PC-9 (cell line): ENCODE results near the gene YES1. TPM values are rescaled to one million over a fixed set of nuclear protein-coding genes. Genes with fewer than 3 reads are reported as not detected.

ENCODE experiments used
- BruUV-seq: library from RNA; stranded (reverse); fragments of 400-500 nt; replicated peaks from 2 replicates; lab custom pipeline; 2021; lab: Mats Ljungman, UMichigan
- CTCF ChIA-PET: fragments of 300-600 bp; sonication (Branson Sonifier 250); formaldehyde crosslinking; loops from one replicate; lab custom pipeline; 2022; ENCODE audit warnings: antibody characterized with exemption; lab: Charles Lee
- POLR2A ChIA-PET: fragments of 300-600 bp; sonication (Branson Sonifier 250); formaldehyde crosslinking; loops from one replicate; lab custom pipeline; 2022; ENCODE audit warnings: antibody characterized with exemption; ENCODE audit not compliant: unreplicated experiment; lab: Charles Lee
- DNase-seq, 2 experiments: peaks; one replicate each; pipeline versions ENCODE4 v3.0.0 to v3.0.0-alpha.2; 2015 to 2022; ENCODE audit warnings: mixed read lengths in 1 of 2
- H2AFZ ChIP-seq: fragments of 200-600 bp; sonication (generic); 2 replicates; pipeline ENCODE4 v1.8.1; 2017; ENCODE audit warnings: antibody characterized with exemption
- H3F3A ChIP-seq: fragments of 200-600 bp; sonication (generic); 2 replicates; pipeline ENCODE4 v1.8.1; 2017; ENCODE audit warnings: antibody characterized with exemption, mild to moderate bottlenecking, low read depth; ENCODE audit not compliant: insufficient read depth
- H3K27ac ChIP-seq: fragments of 200-600 bp; sonication (generic); 2 replicates; pipeline ENCODE4 v1.6.1; 2016; ENCODE audit warnings: mixed run types
- H3K27me3 ChIP-seq: fragments of 200-600 bp; sonication (generic); 2 replicates; pipeline ENCODE4 v1.6.1; 2016; ENCODE audit warnings: low read depth, mixed run types; ENCODE audit not compliant: insufficient read depth
- H3K36me3 ChIP-seq: fragments of 200-600 bp; sonication (generic); 2 replicates; pipeline ENCODE4 v1.6.1; 2016; ENCODE audit warnings: low read depth, mixed run types
- H3K4me1 ChIP-seq: fragments of 200-600 bp; sonication (generic); replicated peaks from 2 replicates; pipeline ENCODE4 v1.6.1; 2016; ENCODE audit warnings: mixed run types; ENCODE audit not compliant: insufficient read depth
- H3K4me2 ChIP-seq: fragments of 200-600 bp; sonication (generic); 2 replicates; pipeline ENCODE4 v1.6.1; 2017; ENCODE audit warnings: mixed run types
- H3K4me3 ChIP-seq: fragments of 200-600 bp; sonication (generic); 2 replicates; pipeline ENCODE4 v1.6.1; 2016; ENCODE audit warnings: mixed run types
- H3K79me2 ChIP-seq: fragments of 200-600 bp; sonication (generic); 2 replicates; pipeline ENCODE4 v1.6.1; 2017; ENCODE audit warnings: low read depth, mixed run types
- H3K9me2 ChIP-seq: fragments of 200-600 bp; sonication (generic); 2 replicates; pipeline ENCODE4 v1.8.1; 2017; ENCODE audit warnings: mild to moderate bottlenecking; ENCODE audit not compliant: insufficient read depth
- H3K9me3 ChIP-seq: fragments of 200-600 bp; sonication (generic); 2 replicates; pipeline ENCODE4 v1.8.1; 2016; ENCODE audit warnings: low read depth; ENCODE audit not compliant: insufficient read depth
- H4K20me1 ChIP-seq: fragments of 200-600 bp; sonication (generic); 2 replicates; pipeline ENCODE4 v1.8.1; 2017; ENCODE audit not compliant: insufficient read depth
- EZH2 ChIP-seq: fragments of 200-600 bp; sonication (generic); IDR thresholded peaks from 2 replicates; pipeline ENCODE4 v1.8.0; 2017; ENCODE audit warnings: antibody characterized with exemption, low read depth
- intact Hi-C: fragments of 100-400 bp; cut with micrococcal nuclease; formaldehyde crosslinking; loops from one replicate; pipeline ENCODE4 v1.10.0; 2022; ENCODE audit not compliant: unreplicated experiment
- total RNA-seq: library from RNA; stranded (reverse); gene quantifications from 2 replicates; pipeline ENCODE4 v1.2.3, GENCODE V29; 2021
- TF ChIP-seq, protein P1 (sequence below): fragments of 200-600 bp; sonication (generic); conservative IDR thresholded peaks from 2 replicates; pipeline ENCODE4 v1.6.1; 2017; ENCODE audit warnings: mixed run types, antibody characterized with exemption, mild to moderate bottlenecking, moderate library complexity

The YES1 gene
- total RNA-seq, 1 experiment from 2014 or later = 111 TPM

GRCh38 chr18:754656-755055 is 57.4 kb downstream of the YES1 start:
- ChIA-PET POLR2A (no interaction called here), CTCF (interaction anchor here (0.7 kb wide), 1 partner anchor 1783 kb away, joined by 4 read pairs; no protein-coding TSS in a partner anchor)
- Histone ChIP-seq H3K4me3 (no peak overlapping the region), H3K4me1 (no peaks in the 10 kb centered on the region), H3K27me3 (no peaks in the 10 kb centered on the region), H3K79me2 (peaks cover 10% of the 10 kb centered on the region; the same call in 1 of the 2 replicates), H3K9me2 (no peaks in the 10 kb centered on the region), H3K4me2 (no peak overlapping the region), H3K27ac (no peak overlapping the region), H2AFZ (no peak overlapping the region), H3K9me3 (no peaks in the 10 kb centered on the region), H4K20me1 (peaks cover 3% of the 10 kb centered on the region), H3F3A (no peaks in the 10 kb centered on the region), H3K36me3 (0 out of 2 replicates have a peak, but pooled peaks cover 8% of the 10 kb centered on the region)
- no TSS peak for BruUV-seq
- intact Hi-C loops = no loop called here
- DNase-seq = no peak
- TF ChIP-seq, protein P1, sequence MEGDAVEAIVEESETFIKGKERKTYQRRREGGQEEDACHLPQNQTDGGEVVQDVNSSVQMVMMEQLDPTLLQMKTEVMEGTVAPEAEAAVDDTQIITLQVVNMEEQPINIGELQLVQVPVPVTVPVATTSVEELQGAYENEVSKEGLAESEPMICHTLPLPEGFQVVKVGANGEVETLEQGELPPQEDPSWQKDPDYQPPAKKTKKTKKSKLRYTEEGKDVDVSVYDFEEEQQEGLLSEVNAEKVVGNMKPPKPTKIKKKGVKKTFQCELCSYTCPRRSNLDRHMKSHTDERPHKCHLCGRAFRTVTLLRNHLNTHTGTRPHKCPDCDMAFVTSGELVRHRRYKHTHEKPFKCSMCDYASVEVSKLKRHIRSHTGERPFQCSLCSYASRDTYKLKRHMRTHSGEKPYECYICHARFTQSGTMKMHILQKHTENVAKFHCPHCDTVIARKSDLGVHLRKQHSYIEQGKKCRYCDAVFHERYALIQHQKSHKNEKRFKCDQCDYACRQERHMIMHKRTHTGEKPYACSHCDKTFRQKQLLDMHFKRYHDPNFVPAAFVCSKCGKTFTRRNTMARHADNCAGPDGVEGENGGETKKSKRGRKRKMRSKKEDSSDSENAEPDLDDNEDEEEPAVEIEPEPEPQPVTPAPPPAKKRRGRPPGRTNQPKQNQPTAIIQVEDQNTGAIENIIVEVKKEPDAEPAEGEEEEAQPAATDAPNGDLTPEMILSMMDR = no peak

- Histone ChIP-seq H3K9me2 (no peaks in the 10 kb centered on the region), H2AFZ (no peak overlapping the region), H3K36me3 (0 out of 2 replicates have a peak, but pooled peaks cover 8% of the 10 kb centered on the region), H3K27ac (no peak overlapping the region), H3K4me2 (no peak overlapping the region), H3K4me3 (no peak overlapping the region), H3K27me3 (no peaks in the 10 kb centered on the region), H3F3A (no peaks in the 10 kb centered on the region), H3K9me3 (no peaks in the 10 kb centered on the region), H4K20me1 (peaks cover 8% of the 10 kb centered on the region; the same call in 1 of the 2 replicates), H3K79me2 (no peaks in the 10 kb centered on the region), H3K4me1 (no peaks in the 10 kb centered on the region)
- intact Hi-C loops = no loop called here
- BruUV-seq = no TSS peak
- TF ChIP-seq, protein P1 = no peak
- no peak for TF ChIP-seq EZH2
- POLR2A ChIA-PET = no interaction called here
- no peak for DNase-seq
- CTCF ChIA-PET = no interaction called here
Observed at GRCh38 chr18:750456-750855, 61.6 kb downstream of the YES1 start.

- ChIA-PET POLR2A (no interaction called here), CTCF (no interaction called here)
- H2AFZ ChIP-seq = no peak overlapping the region
- DNase-seq = no peak
- no peaks in the 10 kb centered on the region for H3K36me3 ChIP-seq
- no peaks in the 10 kb centered on the region for H3K79me2 ChIP-seq
- H3K27ac ChIP-seq = no peak overlapping the region
- 0 out of 2 replicates have a peak, but pooled peaks cover 4% of the 10 kb centered on the region for H4K20me1 ChIP-seq
- H3K27me3 ChIP-seq = no peaks in the 10 kb centered on the region
- TF ChIP-seq EZH2 = no peak
- H3K4me2 ChIP-seq = no peak overlapping the region
- no peak overlapping the region for H3K4me3 ChIP-seq
- BruUV-seq = no TSS peak
- peaks cover 11% of the 10 kb centered on the region; the same call in 1 of the 2 replicates for H3F3A ChIP-seq
- intact Hi-C loops = loop anchor here (5.0 kb wide), 1 partner anchor 67 kb away; the partner anchor contains the start of gene YES1
- no peaks in the 10 kb centered on the region for H3K4me1 ChIP-seq
- no peaks in the 10 kb centered on the region for H3K9me3 ChIP-seq
- no peaks in the 10 kb centered on the region for H3K9me2 ChIP-seq
Observed at GRCh38 chr18:744832-745597, 67.0 kb downstream of the YES1 start.
